ENCODE data around the gene SERINC2. TPM values are rescaled to one million over a fixed set of nuclear protein-coding genes. Genes with fewer than 3 reads are reported as not detected.

SERINC2 gene
- total and polyA plus RNA-seq, 2 experiments from 2014 or later = 20.5 to 23.3 TPM

GRCh38 chr1:31445951-31446350 is 32.9 kb downstream of the SERINC2 start:
- H3K9me2 ChIP-seq (ENCODE audit: insufficient read depth) = no peaks in the 10 kb centered on the region; the same call in 1 of the 2 replicates
- no peak overlapping the region for H2AFZ ChIP-seq
- H3K4me1 Mint-ChIP-seq = no peaks in the 10 kb centered on the region
- H3K4me3 Mint-ChIP-seq = no peak overlapping the region
- H3K4me2 ChIP-seq = no peak overlapping the region
- H4K20me1 ChIP-seq (replicated peaks; ENCODE audit: insufficient read depth) = no peaks in the 10 kb centered on the region
- H3K4me3 ChIP-seq = no peak overlapping the region
- no peaks in the 10 kb centered on the region for H3K79me2 ChIP-seq (replicated peaks; ENCODE audit: insufficient read depth)
- H3K27me3 Mint-ChIP-seq (ENCODE audit: insufficient read depth, low read depth, poor library complexity) = peaks cover 4% of the 10 kb centered on the region
- H3F3A ChIP-seq (replicated peaks; ENCODE audit: low read depth) = no peaks in the 10 kb centered on the region
- H3K9me3 Mint-ChIP-seq = peaks cover 31% of the 10 kb centered on the region
- H3K36me3 ChIP-seq (ENCODE audit: insufficient read depth) = no peaks in the 10 kb centered on the region
- H3K36me3 Mint-ChIP-seq (ENCODE audit: low read depth) = no peaks in the 10 kb centered on the region
- H3K27ac ChIP-seq (ENCODE audit: low read depth) = no peak overlapping the region
- TF ChIP-seq CTCF (conservative IDR thresholded peaks at IDR 0.05; ENCODE audit: low read depth in 2 of 2) (no peak), ZNF114 (CRISPR knock-in tag; IDR thresholded peaks at IDR 0.05) (no peak), POLR2AphosphoS5 (IDR thresholded peaks at IDR 0.05; ENCODE audit: low read depth) (no peak), JUNB (IDR thresholded peaks at IDR 0.05; ENCODE audit: unreplicated experiment) (no peak), ETS1 (IDR thresholded peaks at IDR 0.05) (no peak), EZH2 (IDR thresholded peaks at IDR 0.05; ENCODE audit: low read depth, unreplicated experiment) (no peak), EZH2phosphoT487 (IDR thresholded peaks at IDR 0.05; ENCODE audit: unreplicated experiment) (no peak), NANOG (IDR thresholded peaks at IDR 0.05; ENCODE audit: borderline replicate concordance) (no peak), STAT1 (IDR thresholded peaks at IDR 0.05; ENCODE audit: unreplicated experiment) (no peak), REST (IDR thresholded peaks at IDR 0.05; ENCODE audit: unreplicated experiment) (no peak), CREB1 (CRISPR knock-in tag; IDR thresholded peaks at IDR 0.05; ENCODE audit: low read depth) (no peak), ZNF331 (CRISPR knock-in tag; IDR thresholded peaks at IDR 0.05; ENCODE audit: low read depth) (no peak), ZNF462 (CRISPR knock-in tag; IDR thresholded peaks at IDR 0.05) (no peak)
- no peaks in the 10 kb centered on the region for H3K4me1 ChIP-seq (ENCODE audit: insufficient read depth)
- H3K27ac Mint-ChIP-seq = no peak overlapping the region
- no peak for DNase-seq (ENCODE audit: low spot score)
- ATAC-seq = no peak
- no peaks in the 10 kb centered on the region for H3K27me3 ChIP-seq (ENCODE audit: insufficient read depth)

Data from GM23338 (cell line).